HG02588 (cell line): ENCODE measurements around the gene FMN1.

Experiments
- ATAC-seq: cut with Tn5 transposase; IDR thresholded peaks from one replicate; pipeline ENCODE4 v1.9.1; 2021; ENCODE audit warnings: mild to moderate bottlenecking, moderate library complexity; ENCODE audit not compliant: unreplicated experiment

Gene FMN1

DNA sequence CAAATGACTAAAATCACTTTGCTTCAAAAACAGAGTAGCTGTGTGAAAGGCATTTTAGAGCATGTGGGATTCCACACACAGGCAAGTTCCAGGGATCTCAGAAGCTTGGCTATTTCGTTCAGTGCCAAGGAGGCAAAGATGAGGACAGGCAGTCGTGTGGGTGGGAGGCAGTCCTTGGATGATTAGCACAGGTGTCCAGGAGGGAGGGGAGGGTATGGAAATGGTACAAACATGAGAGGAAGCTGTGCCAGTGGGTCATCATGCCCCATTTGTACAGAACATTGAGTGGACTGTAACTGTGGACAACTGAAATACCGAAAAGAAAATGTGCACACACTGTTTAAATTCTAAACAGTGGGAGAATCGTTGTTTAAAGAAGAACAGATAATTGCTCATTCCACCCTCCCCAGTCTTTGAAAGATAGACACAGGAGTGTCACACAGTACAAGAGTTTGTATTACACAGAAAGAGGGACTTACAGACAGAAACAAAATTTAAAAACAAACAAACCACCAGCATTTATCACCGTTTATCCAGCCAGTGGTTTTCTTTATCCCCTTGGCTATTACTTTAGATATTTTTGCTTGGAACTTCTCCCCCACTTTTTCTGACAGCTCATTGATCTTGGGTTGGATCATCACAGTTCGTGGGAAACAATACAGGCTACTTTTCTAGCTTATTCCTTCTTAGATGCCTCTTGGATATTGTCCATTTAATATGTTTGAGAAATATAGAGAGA lies 353.8 kb downstream of the FMN1 start:
- ATAC-seq, result no peak

DNA sequence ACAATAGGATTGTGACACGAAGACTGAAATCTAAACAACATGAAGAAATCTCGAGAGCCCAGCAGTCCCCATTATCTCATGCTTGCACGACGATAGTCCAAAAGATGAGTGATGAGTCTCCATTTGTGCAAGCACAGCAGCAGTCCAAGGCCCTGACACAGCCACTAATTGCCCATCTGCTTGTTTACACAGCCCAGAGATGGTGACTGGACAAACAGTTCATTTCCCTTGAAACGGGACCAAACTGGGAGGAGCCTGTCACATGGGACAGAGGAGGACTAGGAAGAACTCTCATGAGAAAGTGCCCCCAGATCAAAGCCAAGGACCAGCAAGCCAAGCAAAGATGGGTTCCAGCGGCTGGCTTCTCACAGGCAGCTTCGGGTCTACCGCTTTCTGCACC lies 355.7 kb downstream of the FMN1 start:
- ATAC-seq, result no peak

DNA sequence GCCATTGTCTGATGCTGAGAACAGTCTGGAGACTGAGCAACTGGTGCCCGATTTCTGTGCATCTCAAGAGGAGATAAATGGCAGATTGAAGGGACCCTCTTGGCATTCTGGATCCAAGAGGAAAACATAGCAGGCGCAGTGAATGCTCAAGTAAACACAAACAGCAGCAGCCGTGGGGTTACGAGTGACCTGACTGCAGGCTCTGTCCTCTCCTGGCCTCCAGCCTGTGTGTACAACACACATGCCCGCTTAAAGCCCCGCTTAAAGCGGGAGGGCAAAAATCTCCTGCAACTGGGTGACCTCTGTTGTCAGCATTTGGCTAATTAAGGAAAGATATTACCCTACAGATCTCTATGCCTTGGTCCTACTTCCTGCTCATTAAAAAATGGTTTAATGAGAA lies 356.2 kb downstream of the FMN1 start:
- ATAC-seq, result no peak

DNA sequence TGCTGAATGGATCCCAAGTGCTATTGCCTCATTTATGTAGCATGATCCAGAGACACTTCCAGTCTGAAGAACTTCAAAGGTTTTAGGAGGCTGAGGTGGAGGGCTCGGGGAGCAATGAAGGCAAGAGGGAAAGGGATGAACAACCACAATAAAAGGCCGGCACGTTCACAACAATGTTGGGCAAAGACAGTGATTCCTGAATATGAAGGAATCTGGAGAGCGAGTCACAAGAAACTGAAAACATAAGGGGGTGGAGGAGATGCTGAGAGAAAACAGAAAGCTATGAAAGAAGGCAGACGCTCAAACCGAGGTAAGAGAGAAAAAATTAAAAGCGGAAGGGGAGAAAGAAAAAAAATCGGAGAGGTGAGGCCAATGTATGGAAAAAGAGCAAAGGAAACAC lies 356.6 kb downstream of the FMN1 start:
- ATAC-seq, result no peak

DNA sequence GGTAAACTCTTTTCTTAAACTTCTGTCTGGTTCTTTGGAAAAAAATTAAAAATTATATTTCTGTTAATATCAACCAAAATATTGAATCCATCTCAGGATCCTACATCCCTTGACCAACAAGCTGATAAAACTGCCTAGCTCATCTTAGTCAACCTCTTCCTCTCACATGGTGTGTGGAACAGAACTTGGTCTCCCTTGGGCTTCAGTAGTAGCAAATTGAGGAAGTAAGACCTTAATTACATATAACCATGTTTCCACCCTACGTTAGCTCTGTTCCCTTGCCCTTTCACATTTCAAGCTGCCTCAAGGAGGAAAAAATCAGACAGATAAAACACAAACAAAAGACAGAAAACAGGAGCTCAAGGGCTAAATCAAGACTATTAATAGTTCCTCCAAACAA lies 360.4 kb downstream of the FMN1 start:
- peak; percentile 95 for ATAC-seq

DNA sequence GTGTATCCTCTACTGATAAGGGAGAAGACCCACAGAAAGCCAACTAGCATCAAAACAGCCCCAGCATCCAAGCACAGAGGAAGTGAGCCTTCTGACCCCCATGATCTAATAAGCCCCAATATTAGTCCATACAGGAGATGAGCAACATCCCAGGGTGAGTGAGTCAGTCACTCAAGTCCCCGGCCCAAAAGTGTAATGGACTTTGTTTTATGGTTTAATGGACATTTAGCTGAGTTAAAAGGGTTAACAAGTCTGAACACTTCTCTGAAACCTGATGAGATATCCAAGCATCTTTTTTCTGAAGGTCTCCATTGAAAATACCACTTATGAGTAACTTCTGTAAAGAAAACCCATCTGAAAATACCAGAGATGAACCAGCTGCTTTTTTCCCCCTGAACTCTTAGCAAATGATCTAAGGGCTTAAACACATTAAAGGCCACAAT lies 361.1 kb downstream of the FMN1 start:
- ATAC-seq, result no peak

DNA sequence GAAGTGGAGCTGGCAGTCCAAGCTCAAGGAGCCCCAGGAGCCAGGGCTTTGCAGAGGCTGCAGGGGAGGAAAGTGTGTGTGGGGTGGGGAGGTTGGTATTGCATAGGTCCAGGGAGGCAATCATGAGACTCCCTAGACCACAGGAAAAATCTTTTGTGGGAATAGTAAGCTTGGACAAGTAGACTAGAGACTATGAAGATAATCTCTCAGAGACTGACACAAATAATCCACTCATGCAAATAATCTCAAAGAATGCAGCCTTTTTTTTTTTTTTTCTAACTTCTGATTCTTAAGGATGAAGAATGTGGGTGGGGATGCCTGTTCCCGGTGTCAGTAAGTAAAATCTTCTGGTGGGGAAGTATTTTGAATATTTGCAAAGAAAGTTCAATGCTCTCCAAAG lies 363.0 kb downstream of the FMN1 start:
- no peak for ATAC-seq

DNA sequence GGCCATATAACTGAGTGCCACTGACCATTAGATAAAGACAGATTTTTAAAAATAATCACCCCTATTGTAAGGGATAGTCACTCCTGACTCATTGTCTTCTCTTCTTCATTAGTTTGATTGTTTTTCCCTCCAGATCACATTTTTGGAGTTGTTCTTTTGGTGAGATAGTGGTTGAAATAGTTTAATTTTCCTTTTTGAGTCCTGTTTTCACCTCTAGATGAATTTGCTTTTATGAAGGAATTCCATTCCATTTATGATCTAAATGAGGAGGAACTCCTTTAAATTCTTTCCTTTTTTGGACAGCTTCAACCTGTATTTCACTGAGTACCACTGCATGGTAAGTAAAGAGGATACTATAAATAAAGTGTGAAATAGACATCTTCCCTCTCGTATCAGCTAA lies 364.3 kb downstream of the FMN1 start:
- ATAC-seq, result no peak

DNA sequence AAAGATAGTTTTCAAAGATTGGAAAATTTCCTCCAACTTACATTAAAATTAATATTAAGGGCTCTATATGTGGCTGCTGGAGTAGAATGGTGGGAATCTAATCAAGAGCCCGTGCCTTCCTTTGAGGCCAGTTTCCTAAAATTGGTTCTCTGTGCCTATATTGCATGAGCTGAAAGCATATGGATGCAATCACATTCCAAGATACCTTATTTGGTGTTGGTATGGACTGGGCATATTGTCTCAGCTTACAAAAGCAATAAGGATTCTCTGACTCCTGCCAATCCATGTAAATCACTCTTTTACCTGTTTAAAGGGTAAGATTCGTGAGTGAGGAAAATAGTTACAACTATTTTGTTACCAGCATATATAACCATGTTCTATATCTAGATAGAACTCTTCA lies 365.1 kb downstream of the FMN1 start:
- no peak for ATAC-seq

DNA sequence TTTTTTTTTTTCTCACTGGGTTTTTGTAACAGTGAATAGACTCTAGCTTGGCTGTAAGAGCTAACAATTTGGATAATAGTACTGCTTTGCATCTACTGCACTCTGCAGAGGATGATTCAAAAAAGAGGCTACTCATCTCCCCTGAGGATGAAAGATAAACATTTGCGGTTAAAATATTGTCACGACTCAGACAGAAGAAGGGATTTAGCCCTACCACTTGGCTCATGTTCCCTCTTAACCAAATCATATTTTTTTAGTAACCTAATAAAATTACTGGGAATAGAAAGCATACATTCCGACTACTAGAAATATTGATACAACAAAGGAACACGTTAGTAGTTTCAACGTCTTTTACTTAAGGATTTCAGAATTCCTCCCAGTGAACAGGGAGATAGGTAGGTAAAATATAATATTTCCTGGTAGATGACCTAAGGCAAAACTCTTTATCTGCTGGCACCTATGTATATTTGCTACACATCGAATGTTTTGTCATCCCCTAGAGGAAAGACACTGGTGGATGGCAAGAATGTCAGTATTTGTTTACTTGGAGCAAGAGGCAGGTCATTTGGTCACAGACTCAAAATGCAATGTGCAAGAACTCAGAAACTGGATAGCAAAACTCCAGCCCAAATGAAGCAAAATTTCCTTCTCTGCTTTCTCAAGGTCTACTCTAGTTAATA lies 365.9 kb downstream of the FMN1 start:
- no peak for ATAC-seq

DNA sequence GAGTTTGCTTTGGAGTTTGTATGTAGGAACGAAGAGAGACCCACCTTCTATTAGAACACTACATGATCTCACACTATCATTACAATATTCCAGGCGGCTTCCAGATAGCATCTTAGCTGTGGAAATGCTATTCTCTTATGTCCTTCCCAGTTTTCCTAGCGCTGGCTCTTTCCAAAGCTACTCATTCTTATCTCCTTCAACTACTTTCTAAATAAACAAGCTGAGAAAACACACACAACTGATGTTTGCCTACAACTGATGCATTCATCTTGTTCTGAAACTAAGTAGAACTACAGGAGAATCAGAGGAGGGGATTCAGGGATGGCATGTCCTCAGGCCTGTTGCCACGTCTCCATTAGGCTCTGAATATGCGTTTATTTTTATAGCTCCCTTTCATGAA lies 367.8 kb downstream of the FMN1 start:
- ATAC-seq, result no peak

DNA sequence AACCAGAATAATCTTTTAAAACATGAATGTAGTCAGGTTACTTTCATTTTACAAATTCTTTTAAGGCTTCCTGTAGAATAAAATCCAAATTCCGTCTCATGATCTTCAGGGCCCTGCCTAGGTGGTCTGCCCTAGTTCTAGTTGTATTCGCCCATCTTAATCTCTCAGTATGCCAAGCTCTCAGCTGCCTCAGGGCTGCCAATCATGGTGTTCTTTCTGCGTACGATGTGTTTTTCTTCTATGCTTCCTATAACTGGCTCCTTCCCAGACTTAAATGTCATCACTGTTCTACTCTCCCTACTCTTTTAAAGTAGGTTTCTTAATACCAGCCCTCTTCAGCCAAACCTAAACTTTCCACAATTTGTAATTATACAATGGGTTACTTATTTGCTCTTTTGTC lies 369.3 kb downstream of the FMN1 start:
- ATAC-seq, result no peak

DNA sequence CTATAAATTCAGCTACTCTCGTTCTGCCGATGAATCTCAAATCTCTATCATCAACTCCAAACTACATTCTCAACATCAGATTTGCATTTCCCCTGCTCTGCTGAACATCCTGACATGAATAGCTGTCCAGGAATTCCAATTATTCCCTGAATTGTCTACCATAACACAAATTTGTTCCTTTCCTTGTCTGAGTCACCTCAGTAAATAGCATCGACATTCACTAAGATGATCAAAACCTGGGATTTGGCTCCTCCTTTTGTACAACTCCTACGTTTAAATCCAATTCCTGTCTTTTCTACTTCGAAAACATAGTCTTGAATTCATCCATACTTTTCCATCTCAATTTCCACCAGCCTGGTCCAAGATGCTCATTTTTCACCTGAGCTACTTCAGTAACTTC lies 369.7 kb downstream of the FMN1 start:
- no peak for ATAC-seq

DNA sequence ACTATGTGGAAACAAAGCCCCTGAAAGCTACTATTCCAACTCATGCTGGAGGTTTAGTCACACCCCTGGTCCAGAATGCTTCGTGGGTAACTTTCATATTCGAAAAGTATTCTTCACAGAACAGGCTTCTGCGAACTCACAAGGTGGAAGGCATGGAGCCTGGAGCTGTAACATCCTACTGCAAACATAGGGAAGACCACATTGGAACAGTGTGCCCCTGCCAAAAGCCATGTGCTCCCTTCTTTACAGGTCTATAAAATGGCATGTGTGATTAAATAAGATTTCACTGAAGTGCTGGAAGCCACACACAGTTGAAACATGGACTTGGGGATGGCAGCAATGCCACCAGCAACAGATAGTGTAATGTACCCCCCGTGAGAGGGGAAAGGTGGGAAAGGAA lies 370.8 kb downstream of the FMN1 start:
- no peak for ATAC-seq

DNA sequence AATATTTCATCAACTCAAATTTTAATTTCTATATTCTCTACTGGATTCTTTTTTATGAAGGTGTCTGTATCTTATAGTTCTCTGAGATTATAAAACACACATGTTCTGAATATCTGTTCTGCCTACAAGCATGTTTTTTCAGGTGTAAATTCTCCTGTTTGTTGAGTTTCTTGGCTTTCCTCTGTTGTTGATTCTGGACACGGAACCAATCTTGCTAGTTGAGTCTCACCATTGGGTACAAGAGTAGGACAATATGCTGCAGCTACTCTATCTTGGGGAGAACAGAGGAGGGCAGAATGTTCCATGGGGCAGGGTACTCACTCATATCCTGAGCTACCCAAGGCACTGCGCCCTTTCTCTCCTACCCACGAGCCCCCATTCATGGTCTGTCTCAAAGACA lies 371.8 kb downstream of the FMN1 start:
- ATAC-seq, result no peak

DNA sequence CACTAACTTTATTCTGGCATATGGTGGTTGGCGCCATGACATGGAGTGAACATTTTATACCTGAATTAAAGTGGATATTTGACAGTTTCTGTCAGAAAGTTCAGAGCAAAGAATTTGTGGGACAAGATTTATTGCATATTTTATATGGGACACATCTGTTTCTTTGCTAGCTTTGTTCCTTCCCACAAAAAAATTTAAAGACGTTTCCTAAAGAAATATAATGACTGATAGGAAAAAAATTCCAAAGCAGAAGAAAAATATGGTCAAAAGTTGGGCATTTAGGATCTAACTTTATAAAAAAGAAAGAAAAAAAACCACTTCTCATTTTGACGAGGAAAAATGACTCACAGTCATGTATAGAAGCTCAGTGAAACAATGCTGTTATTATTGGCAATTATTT lies 375.1 kb downstream of the FMN1 start:
- no peak for ATAC-seq

DNA sequence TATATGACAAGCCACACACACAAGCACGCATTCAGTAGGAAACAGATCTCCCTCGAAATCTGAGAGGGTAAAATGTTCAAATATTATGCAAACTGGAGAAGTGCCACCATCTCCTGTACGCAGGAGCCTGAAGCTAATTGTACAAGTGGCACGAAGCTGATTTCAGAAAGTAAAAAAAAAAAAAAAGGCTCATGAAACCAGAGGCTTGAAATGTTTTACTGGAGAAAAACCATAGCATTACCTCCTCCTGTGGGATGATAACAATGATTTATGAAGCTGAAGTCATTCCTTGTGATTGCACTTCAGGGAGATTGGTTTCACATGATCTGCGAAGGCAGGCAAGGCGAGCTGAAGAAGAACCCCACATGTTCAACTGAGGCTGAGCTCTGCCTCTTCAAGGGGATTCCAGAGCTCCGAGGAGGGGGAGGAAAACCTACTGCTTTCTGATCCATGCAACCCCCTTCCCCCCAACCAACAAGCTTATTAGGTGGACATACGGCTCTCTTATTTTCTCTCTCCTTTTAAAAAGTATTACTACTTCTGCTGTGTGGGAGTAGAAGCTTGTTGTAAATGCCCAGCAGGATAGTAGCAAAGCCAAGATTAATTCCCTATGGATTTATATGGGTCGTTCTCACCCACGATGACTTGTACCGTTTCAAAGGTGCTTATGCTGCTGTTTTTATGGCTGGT lies 375.6 kb downstream of the FMN1 start:
- no peak for ATAC-seq

DNA sequence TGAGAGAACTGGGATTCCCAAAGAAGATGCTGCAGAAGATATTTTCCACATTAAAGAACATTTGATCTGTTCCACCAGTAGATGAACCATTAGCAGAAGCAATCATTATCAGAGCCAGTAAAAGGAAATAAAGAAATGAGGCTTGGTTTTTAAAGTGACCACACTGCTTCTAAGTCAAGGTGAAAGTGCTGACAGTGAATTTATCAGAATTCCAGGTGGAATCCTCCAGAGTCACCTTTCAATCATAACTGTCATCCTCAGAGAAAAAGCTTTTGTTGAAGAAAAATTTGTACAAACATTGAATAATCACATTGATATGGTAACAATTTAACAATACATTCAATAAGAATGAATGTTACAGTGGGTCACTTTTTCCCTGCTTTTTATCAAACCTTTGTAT lies 376.9 kb downstream of the FMN1 start:
- ATAC-seq, result no peak

DNA sequence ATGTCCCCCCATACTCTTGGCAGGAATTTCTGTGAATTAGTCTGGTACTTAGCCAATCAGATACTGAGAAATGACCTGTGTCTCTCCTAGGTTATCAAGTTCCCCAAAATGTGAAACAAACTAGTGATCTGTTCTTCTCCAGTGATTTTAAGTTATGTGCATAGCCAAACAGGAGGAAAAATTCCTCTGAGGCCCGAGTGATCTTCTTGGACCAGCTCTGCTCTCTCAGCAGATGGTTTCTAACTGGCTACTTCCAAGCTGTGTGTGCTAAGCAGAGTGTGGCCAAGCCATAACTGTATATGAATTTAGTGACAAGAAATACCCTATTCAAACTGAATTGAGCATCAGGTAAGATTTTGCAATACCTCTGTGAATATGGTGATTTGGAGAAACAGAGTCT lies 387.2 kb downstream of the FMN1 start:
- ATAC-seq, result no peak

DNA sequence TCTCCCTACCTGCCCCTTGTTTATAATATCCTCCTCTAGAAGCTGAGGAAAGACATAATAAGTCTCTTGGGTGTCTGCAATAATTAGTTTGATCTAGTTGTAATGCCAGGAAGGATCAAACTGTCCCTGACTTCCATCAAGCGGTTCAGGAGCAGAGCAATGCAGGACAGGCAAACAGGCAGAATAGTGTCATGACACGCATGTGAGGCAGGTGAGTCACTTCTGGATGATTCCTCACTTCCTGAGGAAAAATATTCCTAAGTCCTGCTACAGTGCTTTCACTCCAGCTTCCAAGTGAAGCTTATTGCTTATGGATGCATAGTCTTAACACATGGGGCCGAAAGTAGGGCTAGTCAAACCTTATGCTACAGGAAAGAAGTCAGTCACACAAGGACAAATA lies 390.9 kb downstream of the FMN1 start:
- no peak for ATAC-seq

DNA sequence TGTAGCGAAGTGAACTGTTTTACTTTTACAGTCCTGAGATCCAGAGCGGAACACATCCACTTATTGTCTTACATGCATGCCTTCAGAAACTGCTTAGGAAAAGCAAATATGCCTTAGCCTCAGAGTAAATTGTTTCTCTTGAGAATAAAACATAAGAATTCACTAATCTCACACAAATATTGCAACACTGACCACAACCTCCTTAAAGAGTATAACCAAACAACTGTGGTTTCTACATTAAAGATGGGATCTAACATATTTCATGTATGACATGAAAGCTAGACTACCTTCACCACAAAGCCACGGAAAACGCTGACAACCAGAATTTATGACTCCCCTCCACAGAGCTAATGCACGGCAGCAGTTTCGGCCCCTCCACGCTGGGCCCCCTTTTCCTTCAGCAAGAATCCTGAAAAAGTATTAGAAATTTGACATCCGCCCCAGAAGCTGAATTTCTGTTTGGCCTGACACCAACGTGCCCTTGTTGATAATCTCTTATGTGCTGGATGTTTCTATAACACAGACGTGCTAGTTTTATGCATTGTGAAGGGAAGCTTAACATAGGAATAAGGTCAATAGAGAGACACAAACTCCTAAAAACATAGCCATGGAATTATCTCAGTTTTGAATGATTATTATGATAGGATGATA lies 392.1 kb downstream of the FMN1 start:
- ATAC-seq, result no peak
